Mammary epithelial cell (primary cell): ENCODE measurements around the gene CD5L.

ENCODE experiments used
- EZH2 ChIP-seq: IDR thresholded peaks from 2 replicates; pipeline ENCODE4 v1.6.1; 2012; ENCODE audit warnings: low read length, inconsistent platforms, borderline replicate concordance
- TF ChIP-seq, protein P1 (sequence below), 2 donors: IDR thresholded peaks in 1 of 2; conservative IDR thresholded peaks in 1 of 2; 2 replicates each; pipeline ENCODE4 v1.5.1; 2011 to 2012; ENCODE audit warnings: inconsistent platforms in 2 of 2, low read length in 2 of 2, mild to moderate bottlenecking in 2 of 2, control low read depth in 1 of 2, low read depth in 1 of 2; ENCODE audit not compliant: insufficient read depth in 1 of 2; ENCODE audit errors: extremely low read depth in 1 of 2

DNA sequence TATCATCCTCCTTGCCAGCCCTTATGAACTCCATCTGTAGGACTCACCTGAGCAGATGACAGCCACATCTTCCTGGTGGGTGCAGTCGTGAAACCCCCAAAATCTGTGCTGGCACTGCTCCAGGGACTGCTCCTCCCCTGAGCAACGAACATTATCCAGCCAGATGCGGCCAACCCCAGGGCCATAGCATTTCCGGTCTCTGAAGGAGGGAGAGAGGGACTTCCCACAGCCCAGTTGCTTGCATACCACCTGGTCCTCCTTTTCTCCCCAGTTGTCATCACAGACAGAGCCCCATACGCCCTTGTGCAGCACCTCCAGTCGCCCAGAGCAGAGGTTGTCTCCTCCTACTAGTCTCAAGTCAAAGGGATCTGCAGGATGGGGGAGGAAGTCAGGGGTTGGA is 8.5 kb downstream of the CD5L start:
- TF ChIP-seq, protein P1, sequence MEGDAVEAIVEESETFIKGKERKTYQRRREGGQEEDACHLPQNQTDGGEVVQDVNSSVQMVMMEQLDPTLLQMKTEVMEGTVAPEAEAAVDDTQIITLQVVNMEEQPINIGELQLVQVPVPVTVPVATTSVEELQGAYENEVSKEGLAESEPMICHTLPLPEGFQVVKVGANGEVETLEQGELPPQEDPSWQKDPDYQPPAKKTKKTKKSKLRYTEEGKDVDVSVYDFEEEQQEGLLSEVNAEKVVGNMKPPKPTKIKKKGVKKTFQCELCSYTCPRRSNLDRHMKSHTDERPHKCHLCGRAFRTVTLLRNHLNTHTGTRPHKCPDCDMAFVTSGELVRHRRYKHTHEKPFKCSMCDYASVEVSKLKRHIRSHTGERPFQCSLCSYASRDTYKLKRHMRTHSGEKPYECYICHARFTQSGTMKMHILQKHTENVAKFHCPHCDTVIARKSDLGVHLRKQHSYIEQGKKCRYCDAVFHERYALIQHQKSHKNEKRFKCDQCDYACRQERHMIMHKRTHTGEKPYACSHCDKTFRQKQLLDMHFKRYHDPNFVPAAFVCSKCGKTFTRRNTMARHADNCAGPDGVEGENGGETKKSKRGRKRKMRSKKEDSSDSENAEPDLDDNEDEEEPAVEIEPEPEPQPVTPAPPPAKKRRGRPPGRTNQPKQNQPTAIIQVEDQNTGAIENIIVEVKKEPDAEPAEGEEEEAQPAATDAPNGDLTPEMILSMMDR (conservative IDR thresholded peaks at IDR 0.05 in 1 of 2, IDR thresholded peaks at IDR 0.05 in 1 of 2; ENCODE audit: extremely low read depth in 1 of 2, insufficient read depth in 1 of 2, low read depth in 1 of 2, low read length in 2 of 2), result no peak
- no peak for TF ChIP-seq EZH2
